Measurements from ENCODE around the gene SIGMAR1.

SIGMAR1 gene

DNA sequence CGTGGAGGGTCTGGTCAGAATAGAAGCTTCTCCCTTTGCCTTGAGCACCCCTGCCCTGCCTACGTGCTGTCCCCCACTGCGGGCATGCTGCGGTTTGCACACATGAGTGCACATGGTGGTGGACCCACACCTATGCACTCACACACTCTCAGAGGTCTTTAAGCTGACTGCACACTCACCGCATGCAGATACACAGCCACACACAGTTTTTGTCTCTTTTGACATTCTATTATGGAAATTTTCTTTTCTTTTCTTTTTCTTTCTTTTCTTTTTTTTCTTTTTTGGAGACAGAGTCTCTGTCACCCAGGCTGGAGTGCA is 8.1 kb downstream of the SIGMAR1 start:
- no peak for DNase-seq

DNA sequence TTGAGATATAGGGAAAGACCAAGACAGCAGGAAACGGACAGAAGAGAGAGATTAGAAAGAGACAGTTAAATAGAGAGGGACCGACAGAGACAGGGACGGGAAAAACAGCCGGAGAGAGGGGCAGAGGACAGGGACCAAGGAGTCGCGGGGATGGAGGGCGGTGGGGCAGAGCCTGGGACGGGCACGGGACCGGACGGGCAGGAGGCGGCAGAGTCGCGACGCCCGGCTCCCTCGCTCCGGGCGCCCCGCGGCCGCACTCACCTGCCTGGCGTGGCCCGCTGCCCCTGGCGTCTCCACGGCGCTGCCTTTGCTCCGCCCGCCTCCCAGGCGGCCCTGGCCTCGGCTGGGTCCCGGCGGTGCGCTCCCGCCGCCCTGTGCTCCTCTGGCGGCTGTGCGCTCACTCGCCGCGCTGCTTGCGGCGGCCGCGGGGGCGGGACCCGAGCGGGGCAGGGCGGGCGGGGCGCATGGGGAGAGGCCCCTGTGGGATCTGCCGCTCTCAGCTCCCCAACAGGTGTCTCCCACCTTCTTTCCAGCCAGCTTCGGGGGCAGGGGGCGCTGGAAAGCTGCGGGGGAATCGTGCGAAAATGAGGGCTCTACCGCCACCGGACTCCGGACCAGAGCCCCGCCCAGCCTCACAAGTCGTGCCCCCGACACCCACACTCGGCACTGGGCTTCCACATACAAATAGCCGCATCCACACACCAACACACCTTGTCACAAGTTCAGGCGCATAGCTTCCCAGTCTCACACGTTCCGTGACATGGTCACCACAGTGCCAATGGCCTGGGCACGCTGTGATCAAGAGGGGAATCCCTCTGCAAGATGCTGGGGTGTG is 8.7 kb downstream of the SIGMAR1 start, which contains the start of gene ARID3C:
TSS of gene ARID3C (minus strand) at position 411 of the 835 bp plus-strand sequence. CDS start 1,052 bp downstream, outside the sequence.
- peak; percentile 61 for DNase-seq

GRCh38 chr9:34627716-34628655 is 9.6 kb downstream of the SIGMAR1 start:
- no peak for DNase-seq

GRCh38 chr9:34625186-34625486 is 12.5 kb downstream of the SIGMAR1 start:
- DNase-seq = no peak

- no peak for DNase-seq
These were observed 13.0 kb downstream of the SIGMAR1 start for GRCh38 chr9:34624475-34625185.

GRCh38 chr9:34623374-34624235 is 14.0 kb downstream of the SIGMAR1 start:
- no peak for DNase-seq

- peak; percentile 90 for DNase-seq
These were observed 17.3 kb downstream of the SIGMAR1 start, which contains the start of gene DCTN3 for GRCh38 chr9:34620061-34620994. DCTN3 (minus strand) TSS chr9:34620495; CDS start chr9:34620464, 31 bp downstream.

DNA sequence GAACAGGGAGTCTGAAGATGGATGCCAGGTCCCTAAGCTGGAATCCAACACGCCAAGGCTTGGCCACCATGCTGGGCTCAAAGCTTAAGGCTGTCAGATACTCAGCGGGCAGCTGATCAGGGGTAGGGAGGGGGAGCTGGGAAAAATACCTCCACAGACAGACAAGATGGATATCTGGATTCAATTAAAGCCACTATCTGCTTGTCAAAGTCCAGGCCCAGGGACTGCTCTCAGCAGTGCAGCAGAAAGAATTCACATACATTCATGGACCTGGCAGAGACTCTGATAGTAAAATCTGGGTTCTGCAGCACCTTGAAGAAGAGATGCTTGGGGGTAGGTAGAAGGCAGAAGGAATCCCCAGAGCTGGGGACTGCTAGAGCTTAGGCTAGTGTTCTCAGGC is 22.5 kb downstream of the SIGMAR1 start:
- DNase-seq = no peak

GRCh38 chr9:34612788-34613390 is 24.7 kb downstream of the SIGMAR1 start:
- DNase-seq = peak; percentile 81

DNA sequence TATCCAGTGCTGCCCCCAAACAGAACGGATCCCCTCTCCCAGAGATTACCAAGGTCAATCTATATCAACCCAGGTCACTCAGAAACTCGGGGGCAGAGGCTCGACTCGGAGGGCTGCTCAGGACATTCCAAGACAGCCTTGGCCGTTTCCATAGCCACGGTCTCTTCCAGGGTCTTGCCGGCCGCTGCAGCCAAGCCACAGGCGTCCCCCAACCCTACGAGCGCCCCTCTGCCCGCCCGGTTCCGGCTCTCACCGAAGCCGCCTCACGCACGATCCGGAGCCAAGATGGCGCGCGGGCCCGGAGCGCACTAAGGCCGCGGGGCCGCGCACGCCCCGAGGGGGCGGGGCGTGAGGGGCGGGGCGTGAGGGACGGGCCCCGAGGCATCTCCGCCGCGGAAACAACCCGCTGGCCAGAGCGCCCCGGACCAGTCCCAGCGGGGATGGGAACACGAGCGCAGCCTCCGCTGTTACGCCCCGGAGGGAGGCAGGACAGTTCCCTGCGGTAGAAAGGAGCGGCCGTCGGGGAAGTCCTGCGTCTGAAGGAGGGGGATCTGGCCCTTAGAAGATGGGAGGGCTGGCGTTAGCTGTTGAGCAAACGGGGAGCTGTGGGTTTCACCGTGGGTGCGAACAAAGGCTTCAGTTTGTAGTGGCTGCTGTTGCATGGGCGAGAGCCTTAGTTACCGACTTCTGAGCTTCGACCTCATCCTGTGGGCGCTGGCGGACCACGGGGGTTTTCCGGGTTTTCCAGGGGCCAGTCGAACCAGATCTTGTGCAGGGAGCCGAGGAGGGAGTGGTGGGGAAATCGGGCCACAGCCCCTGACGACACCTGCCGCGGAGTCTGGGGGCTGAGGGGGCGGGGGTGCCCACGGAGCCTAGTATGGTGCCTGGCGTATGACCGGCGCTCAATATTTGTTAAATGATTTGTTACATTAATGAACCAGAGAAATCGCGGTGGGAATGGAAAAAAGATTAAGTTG is 25.5 kb downstream of the SIGMAR1 start, which contains the start of gene RPP25L:
TSS of gene RPP25L (minus strand) at position 287 of the 977 bp plus-strand sequence. CDS start 801 bp downstream, outside the sequence.
- peak; percentile 90 for DNase-seq

GRCh38 chr9:34611251-34611810 is 26.3 kb downstream of the SIGMAR1 start:
- DNase-seq = no peak

DNA sequence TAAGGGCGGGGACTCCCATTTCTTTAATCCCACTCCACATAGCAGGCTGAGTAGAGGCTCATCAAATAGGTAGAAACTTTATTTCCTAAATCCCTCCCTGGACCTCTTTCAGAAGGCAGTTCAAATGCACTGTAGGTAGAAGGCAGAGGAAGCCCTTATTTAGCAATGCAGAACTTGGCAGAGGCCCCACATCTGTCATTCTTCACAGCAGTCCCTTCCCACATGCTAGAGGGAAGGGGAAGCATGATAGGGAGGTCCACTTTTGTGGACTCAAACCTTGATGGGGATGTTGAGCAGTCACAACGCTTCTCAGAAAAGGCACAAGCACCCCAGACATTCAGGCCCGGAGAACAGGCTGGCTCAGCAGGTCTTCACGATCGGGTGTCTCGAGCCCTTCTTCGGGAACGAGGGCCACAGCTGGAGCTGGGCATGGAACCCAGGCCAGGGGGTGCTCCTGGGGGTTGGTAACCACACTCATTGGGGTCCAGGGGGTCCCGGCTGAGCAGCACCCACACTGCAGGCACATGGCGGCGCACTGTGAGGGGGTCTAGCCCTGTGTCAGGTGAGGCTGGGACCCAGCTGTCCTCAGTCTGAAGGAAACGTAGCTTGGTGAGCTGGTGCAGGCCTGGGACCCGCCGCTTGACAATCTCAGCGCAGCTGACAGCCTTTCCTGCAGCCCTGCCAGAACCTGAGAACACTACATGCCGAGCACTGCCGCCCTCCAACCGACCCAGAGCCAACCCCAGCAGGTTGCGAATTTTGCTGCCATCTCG is 27.0 kb downstream of the SIGMAR1 start:
- DNase-seq = no peak

- DNase-seq = no peak
These were observed 30.3 kb downstream of the SIGMAR1 start for GRCh38 chr9:34607331-34607730.

GRCh38 chr9:34606905-34607304 is 30.7 kb downstream of the SIGMAR1 start:
- no peak for DNase-seq

DNA sequence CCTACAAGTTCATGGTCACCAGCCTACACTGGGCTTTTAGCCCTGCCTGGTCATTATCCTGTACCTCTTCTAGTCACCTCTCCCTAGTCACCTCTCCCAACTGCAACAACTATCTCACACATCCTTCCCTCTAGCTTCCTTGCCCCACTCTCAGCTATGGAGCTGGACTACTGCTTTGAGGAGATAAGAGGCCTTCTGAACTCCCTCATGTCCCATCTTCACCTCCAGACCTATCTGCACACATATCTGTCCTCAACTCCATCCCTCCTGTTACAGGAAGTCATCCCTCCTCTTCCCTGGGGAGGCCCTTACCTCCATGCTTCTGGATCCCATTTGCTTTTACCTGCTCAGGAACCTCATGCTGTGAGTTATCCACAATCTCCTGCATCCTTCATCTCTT is 31.4 kb downstream of the SIGMAR1 start:
- no peak for DNase-seq

GRCh38 chr9:34603610-34604231 is 33.9 kb downstream of the SIGMAR1 start:
- peak; percentile 86 for DNase-seq

DNA sequence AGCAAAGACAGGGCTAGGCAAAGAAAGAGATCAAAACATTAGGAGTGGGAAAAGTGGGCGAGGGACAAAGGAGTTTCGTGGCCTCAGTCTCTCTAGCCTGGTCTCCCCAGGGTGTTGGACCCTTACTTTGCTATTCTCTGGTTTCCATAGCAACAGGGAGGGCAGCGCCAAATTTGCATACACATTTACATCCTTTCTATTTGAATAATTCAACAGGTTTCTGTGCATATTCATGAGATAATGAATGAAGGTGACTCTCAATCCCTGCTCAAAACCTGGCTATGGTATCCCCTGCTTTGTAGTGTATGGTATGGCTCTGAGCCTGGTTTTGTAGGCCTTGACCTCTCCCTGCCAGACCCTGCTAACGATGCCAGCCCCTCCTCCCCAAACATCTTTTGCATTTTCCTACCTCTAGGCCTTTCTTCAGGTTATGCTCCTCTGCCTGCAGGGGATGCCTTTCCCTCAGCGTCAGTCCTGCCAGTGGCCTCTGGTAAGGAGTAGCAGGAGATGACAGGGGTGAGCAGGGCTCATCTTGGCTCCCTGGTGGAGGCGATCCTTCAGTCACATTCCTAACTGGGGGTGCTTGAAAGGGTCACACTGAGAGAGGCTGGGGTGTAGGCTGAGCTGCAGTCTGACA is 35.5 kb downstream of the SIGMAR1 start:
- DNase-seq = no peak
